Activated T-cell treated with anti-CD3 and anti-CD28 coated beads, Interleukin-2, amount 50 U/mL, for 24 hours (primary cell): ENCODE results near the gene ARPC5.

Source experiments
- DNase-seq: peaks from one replicate; pipeline ENCODE4 v3.0.0-alpha.2; 2020
- H3K27ac Mint-ChIP-seq: 2 replicates; pipeline ENCODE4 v1.8.0; 2020; ENCODE audit warnings: mild to moderate bottlenecking, mixed read lengths
- H3K27me3 Mint-ChIP-seq: 2 replicates; pipeline ENCODE4 v1.8.0; 2020; ENCODE audit warnings: mixed read lengths
- H3K36me3 Mint-ChIP-seq: 2 replicates; pipeline ENCODE4 v1.8.0; 2020; ENCODE audit warnings: low read depth, mixed read lengths
- H3K4me1 Mint-ChIP-seq: 2 replicates; pipeline ENCODE4 v1.8.0; 2020; ENCODE audit warnings: low read depth, mixed read lengths
- H3K4me3 Mint-ChIP-seq: 2 replicates; pipeline ENCODE4 v1.8.0; 2020; ENCODE audit warnings: mild to moderate bottlenecking, moderate library complexity, mixed read lengths
- H3K9me3 Mint-ChIP-seq: 2 replicates; pipeline ENCODE4 v1.8.0; 2020; ENCODE audit warnings: mixed read lengths

The ARPC5 gene

DNA sequence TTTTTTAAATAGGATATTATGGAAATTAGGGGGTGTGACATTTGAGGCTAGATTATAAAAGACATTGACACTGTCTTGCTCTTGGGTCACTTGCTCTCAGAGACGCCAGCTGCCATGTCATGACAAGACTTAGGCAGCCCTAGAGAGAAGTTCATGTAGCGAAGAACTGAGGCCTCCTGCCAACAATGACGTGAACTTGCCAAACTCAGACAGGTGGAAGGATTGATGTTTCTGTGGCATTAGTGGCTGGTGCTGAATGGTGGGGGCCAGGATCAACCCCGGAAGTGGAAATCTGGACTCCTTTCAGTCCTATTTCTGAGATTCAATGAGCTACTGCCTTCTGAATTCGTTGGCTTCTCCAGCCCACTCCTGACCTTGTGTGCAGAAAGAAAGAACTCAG is 60.0 kb downstream of the ARPC5 start:
- Mint-ChIP-seq H3K4me3 (no peak overlapping the region), H3K27me3 (peaks cover 2% of the 10 kb centered on the region), H3K9me3 (no peaks in the 10 kb centered on the region), H3K36me3 (no peaks in the 10 kb centered on the region), H3K4me1 (peaks cover 9% of the 10 kb centered on the region), H3K27ac (no peak overlapping the region)
- DNase-seq: no peak

GRCh38 chr1:183572721-183573120 is 62.9 kb downstream of the ARPC5 start:
- Mint-ChIP-seq H3K27ac (no peak overlapping the region), H3K4me1 (peaks cover 17% of the 10 kb centered on the region), H3K9me3 (no peaks in the 10 kb centered on the region), H3K36me3 (no peaks in the 10 kb centered on the region), H3K4me3 (no peak overlapping the region), H3K27me3 (peaks cover 3% of the 10 kb centered on the region)
- no peak for DNase-seq

DNA sequence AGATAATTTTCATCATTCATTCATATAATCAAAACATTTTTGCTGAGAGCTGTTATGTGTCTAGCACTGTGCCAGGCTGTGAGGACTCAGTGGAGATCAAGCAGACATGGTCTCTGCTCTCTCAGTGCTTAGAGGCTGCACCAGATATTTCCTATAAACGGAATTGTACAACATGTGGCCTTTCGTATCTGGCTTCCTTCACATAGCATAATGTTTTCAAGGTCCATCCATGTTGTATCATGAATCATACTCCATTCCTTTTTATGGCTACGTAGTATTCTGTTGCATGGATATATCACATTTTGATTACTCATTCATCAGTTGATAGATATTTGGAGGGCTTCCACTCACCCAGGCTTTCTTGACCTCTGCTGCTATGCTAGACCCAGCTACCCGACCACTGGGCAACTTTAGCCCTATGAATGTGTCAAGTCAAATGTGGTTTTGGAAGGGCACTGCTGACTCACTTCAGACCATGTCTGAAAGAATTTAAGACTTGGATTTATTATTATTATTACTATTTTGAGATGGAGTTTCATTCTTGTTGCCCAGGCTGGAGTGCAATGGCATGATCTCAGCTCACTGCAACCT is 63.8 kb downstream of the ARPC5 start:
- Mint-ChIP-seq H3K9me3 (no peaks in the 10 kb centered on the region), H3K27me3 (peaks cover 4% of the 10 kb centered on the region), H3K36me3 (no peaks in the 10 kb centered on the region), H3K4me3 (no peak overlapping the region), H3K4me1 (peaks cover 25% of the 10 kb centered on the region), H3K27ac (no peak overlapping the region)
- DNase-seq: no peak
